GM20000 (cell line): ENCODE data around the gene RBPMS2.
"Not testable (repeated sequence)": the region's sequence is repeated elsewhere in the genome, so short reads cannot be mapped to it uniquely, and the experiment has no call there.

Source experiments
- DNase-seq: peaks from one replicate; pipeline ENCODE4 v3.0.0; 2012; ENCODE audit warnings: low spot score
- CTCF ChIP-seq: IDR thresholded peaks from 2 replicates; pipeline ENCODE4 v1.5.1; 2012; ENCODE audit warnings: mild to moderate bottlenecking, control low read depth; ENCODE audit errors: extremely low read depth, missing control alignments

RBPMS2 gene

GRCh38 chr15:64742385-64742784 is 33.0 kb downstream of the RBPMS2 start:
- TF ChIP-seq CTCF = no peak
- DNase-seq = no peak

- not testable (repeated sequence) for DNase-seq
Measured at GRCh38 chr15:64741708-64742107, 33.7 kb downstream of the RBPMS2 start.

GRCh38 chr15:64740311-64741170 is 34.8 kb downstream of the RBPMS2 start:
- TF ChIP-seq CTCF = no peak

GRCh38 chr15:64739577-64740143 is 35.7 kb downstream of the RBPMS2 start:
- no peak for TF ChIP-seq CTCF
- no peak for DNase-seq

More at GRCh38 chr15:64740311-64741170, 34.8 kb downstream of the RBPMS2 start:
- DNase-seq = peak; percentile 50

GRCh38 chr15:64739156-64739555 is 36.2 kb downstream of the RBPMS2 start:
- no peak for DNase-seq
- TF ChIP-seq CTCF = no peak

GRCh38 chr15:64738226-64739095 is 36.9 kb downstream of the RBPMS2 start:
- no peak for DNase-seq
- no peak for TF ChIP-seq CTCF

- TF ChIP-seq CTCF = no peak
- no peak for DNase-seq
Measured at GRCh38 chr15:64732156-64732860, 43.1 kb downstream of the RBPMS2 start.
